Nucleus accumbens (tissue), 56 donors: ENCODE data around the gene BGN.

Experiments
- DNase-seq, 56 donors: peaks; one replicate each; lab custom pipeline; 2025; lab: John Stamatoyannopoulos, UW

Gene BGN

DNA sequence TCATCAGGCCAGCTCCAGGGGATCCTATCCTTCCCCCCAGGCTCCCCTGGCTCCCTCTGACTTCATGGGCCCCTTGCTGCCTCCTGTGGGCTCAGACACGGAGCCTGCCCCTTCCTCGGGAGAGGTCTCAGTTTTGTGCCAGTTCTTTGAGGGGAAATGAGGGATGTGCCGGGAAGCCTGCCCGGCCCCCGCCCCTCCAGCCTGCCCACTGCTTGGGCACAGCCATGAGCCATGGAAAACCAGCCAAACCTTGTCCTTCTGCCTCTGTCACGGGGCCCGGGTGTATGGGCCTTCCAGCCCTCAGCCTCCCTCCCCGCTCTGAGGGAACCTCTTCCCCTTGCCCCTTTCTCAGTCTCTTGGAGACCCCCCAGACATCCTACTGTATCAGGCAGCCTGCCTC is 6.8 kb downstream of the BGN start:
- DNase-seq: peak in 23 of 56 donors; percentile 1 to 48 (median 12)

- no peak for DNase-seq
These were observed 7.4 kb downstream of the BGN start for GRCh38 chrX:153502131-153502530.

GRCh38 chrX:153502796-153503195 is 8.0 kb downstream of the BGN start:
- no peak for DNase-seq

DNA sequence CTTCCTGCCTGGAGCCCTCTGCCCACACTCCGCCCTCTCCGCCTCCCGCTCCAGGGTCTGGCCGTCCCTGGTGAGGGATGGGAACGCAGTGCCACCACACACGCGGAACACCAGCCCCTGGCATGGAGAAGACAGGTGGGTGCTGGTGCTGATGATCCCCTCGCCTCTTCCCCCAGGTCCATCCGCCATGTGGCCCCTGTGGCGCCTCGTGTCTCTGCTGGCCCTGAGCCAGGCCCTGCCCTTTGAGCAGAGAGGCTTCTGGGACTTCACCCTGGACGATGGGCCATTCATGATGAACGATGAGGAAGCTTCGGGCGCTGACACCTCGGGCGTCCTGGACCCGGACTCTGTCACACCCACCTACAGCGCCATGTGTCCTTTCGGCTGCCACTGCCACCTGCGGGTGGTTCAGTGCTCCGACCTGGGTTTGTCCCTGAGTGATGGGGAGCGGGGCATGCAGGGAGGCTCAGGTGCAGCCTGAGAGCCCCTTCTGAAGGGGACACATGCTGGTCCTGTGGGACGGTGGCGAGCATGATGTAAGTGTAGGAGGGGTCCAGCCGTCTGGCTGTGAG is 9.8 kb downstream of the BGN start:
- no peak for DNase-seq

GRCh38 chrX:153505361-153505760 is 10.6 kb downstream of the BGN start:
- DNase-seq: no peak

- DNase-seq: peak in 53 of 56 donors; percentile 4 to 91 (median 61)
These were observed 12.9 kb downstream of the BGN start for GRCh38 chrX:153507484-153508178.

DNA sequence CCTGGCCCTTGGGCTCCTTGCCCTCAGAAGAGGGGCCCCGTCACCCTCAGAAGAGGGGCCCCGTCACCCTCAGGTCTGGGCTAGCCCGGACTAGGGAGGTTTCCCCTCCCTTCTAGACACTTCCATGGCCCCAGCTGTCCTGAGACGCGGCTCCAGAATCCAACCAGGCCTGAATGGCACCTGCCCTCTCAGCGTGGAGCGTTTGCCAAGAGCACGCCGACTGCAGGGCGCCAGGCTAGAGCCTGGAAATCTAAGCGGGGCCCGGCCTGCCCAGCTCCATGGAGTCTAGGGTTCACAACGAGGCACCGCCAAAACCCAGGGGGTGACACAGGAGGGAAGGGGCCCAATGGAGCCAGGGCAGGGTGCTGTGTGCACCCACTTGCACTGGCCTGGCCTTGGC is 14.8 kb downstream of the BGN start:
- DNase-seq: no peak

GRCh38 chrX:153510383-153510782 is 15.6 kb downstream of the BGN start:
- DNase-seq: no peak

- DNase-seq: no peak
These were observed 17.2 kb downstream of the BGN start for GRCh38 chrX:153511784-153512500.

- DNase-seq: no peak
These were observed 17.7 kb downstream of the BGN start for GRCh38 chrX:153512501-153512893.

GRCh38 chrX:153513265-153513664 is 18.5 kb downstream of the BGN start:
- no peak for DNase-seq

GRCh38 chrX:153514259-153514658 is 19.5 kb downstream of the BGN start:
- no peak for DNase-seq

DNA sequence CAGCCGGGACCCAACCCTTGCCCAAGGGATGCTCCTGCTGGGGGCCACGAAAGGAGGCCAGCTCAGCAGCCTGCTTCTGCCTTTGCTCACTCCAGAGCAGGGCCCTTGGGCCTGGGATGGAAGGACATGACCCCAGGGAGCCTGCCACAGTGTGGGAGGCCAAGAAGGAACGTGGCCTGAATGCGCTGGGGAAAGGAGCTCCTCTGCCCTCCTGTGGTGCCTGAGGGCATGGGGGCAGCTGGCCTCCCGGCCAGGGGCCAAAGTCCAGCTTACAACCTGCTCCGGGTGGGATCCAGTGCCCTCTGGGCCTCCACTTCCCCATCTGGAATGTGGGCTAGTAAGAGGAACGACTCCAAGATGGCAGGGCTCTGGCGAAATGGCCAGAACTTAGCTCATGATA is 20.7 kb downstream of the BGN start:
- no peak for DNase-seq

GRCh38 chrX:153516073-153516472 is 21.3 kb downstream of the BGN start:
- no peak for DNase-seq

GRCh38 chrX:153517423-153517822 is 22.6 kb downstream of the BGN start, which contains the start of gene ATP2B3:
ATP2B3 (plus strand) TSS chrX:153517642; CDS start chrX:153536248, 18,606 bp downstream.
- peak in 3 of 56 donors; percentile 4 to 41 (median 6) for DNase-seq

DNA sequence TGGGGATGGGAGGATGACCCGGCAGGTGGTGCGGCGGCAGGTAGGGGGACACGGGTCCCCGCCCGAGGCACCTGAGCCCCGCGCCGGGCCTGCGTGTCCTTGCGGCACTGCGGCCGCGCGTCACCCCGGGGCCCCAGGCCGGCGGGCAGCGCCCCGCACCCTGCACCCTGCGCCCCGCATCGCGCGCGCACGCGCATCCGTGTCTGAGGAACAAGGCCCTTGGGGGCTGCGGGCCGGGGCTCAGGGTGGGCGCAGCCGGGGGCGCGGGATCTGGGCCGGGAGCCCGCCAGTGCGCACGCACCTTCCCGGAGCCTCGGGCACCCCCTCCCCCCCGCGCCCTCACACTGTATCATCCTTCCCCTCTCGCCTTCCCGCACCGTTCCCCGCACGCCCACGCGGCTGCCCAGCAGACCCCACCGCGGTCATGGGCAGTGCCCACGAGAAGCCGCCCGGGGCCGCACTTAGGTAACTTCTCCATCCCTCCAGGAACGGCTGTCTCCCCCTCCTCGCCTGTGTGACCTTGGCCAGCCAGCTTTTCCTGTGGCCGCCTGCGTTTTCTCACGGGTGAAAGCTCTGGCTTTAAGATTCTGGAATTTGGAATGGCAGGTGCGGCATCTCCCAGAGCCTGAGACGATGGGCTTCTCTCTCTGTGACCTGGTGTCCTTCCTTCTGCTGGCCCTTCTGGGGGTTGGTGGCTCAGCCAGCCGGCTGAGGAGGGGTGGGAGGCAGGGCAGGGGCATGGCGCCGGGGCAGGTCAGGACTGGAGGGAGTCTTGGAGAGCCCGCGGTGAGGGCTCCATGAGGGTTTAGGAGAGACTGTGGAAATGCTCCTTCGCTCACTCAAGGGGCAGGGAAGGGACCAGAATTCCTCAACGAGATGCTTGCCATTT is 23.4 kb downstream of the BGN start:
- no peak for DNase-seq

- DNase-seq: no peak
These were observed 24.9 kb downstream of the BGN start for GRCh38 chrX:153519569-153520286.

DNA sequence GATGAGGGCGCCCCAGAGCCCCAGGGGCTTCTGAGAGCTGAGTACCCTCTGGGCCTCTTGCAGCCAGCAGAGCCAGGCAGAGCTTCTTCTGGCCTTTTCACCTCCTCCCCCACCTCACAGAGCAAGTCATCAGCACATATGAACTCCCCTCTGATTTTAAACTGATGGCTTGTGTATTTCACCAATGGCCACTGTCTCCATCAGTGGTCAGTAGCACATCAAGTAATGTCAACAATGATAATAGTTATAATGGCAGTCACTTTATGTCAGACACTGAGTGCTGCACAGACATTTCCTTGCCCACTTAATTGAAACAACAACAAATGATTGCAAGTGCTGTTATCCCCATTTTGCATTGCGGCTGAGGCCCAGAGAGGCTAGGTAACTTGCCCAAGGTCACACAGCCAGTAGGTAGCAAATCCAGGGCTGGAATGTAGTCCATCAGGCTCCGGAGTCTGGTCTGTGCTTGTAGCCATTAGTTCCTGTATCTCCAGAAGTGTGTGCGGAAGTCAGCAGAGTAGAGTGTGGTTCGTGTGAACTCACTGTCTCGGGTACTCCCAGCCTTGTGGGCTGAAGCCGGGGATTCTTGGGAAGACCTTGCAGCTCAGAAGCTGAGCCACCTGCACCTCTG is 25.6 kb downstream of the BGN start:
- DNase-seq: no peak

DNA sequence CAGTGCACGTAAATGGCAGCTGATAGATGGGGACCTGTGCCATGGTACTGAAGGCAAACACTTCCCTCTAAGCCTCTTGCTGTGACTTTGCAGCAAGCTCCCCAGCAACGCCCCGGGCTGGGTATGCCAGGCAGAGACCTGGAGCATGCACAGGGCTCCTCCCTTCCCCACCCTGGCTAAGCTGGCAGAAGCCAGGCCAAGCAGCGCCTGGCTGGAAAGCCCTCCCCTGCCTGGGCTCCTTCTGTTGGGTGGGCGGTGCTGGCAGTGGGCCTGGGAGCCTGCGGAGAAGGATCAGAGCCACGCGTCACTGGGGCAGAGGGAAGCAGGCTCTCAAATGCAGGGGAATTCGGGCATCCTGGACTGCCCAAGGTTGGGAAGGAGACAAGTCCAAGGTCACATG is 26.3 kb downstream of the BGN start:
- peak in 15 of 56 donors; percentile 2 to 52 (median 14) for DNase-seq

- no peak for DNase-seq
These were observed 27.5 kb downstream of the BGN start for GRCh38 chrX:153522259-153522658.
